GM18499 (cell line): ENCODE data around the gene TRPV4.
A peak's percentile ranks its signal among the peaks of the same experiment; 100 is the strongest.
"Not testable (repeated sequence)": the region's sequence is repeated elsewhere in the genome, so short reads cannot be mapped to it uniquely, and the experiment has no call there.

Experiments used
- ATAC-seq: cut with Tn5 transposase; IDR thresholded peaks from one replicate; pipeline ENCODE4 v1.9.1; 2021; ENCODE audit warnings: moderate number of reproducible peaks; ENCODE audit not compliant: insufficient read depth, unreplicated experiment

The TRPV4 gene

GRCh38 chr12:109833307-109834189 is at the start of gene TRPV4:
TSS of gene TRPV4 (minus strand) at chr12:109833398. CDS start at chr12:109814796, 18,602 bp downstream.
- ATAC-seq: no peak

- no peak for ATAC-seq
Measured at GRCh38 chr12:109881752-109882151, 48.6 kb upstream of the TRPV4 start.

GRCh38 chr12:109880938-109881337 is 47.7 kb upstream of the TRPV4 start:
- no peak for ATAC-seq

- ATAC-seq: peak; percentile 51
Measured at GRCh38 chr12:109880043-109880931, 47.1 kb upstream of the TRPV4 start, which contains the start of gene GLTP. TSS of gene GLTP (minus strand) at chr12:109880541. CDS start at chr12:109880374, 167 bp downstream.

GRCh38 chr12:109879351-109880042 is 46.3 kb upstream of the TRPV4 start:
- no peak for ATAC-seq

GRCh38 chr12:109878749-109879148 is 45.6 kb upstream of the TRPV4 start:
- no peak for ATAC-seq

GRCh38 chr12:109878247-109878625 is 45.0 kb upstream of the TRPV4 start:
- no peak for ATAC-seq

GRCh38 chr12:109877504-109878246 is 44.5 kb upstream of the TRPV4 start:
- no peak for ATAC-seq

- ATAC-seq: no peak
Measured at GRCh38 chr12:109876406-109876805, 43.2 kb upstream of the TRPV4 start.

- no peak for ATAC-seq
Measured at GRCh38 chr12:109875572-109876131, 42.5 kb upstream of the TRPV4 start.

- ATAC-seq: no peak
Measured at GRCh38 chr12:109873653-109874052, 40.5 kb upstream of the TRPV4 start.

- no peak for ATAC-seq
Measured at GRCh38 chr12:109871668-109872314, 38.6 kb upstream of the TRPV4 start.

GRCh38 chr12:109870648-109871047 is 37.5 kb upstream of the TRPV4 start:
- no peak for ATAC-seq

- ATAC-seq: no peak
Measured at GRCh38 chr12:109868182-109869051, 35.2 kb upstream of the TRPV4 start.

- ATAC-seq: no peak
Measured at GRCh38 chr12:109864916-109865315, 31.7 kb upstream of the TRPV4 start.

- no peak for ATAC-seq
Measured at GRCh38 chr12:109863847-109864712, 30.9 kb upstream of the TRPV4 start.

GRCh38 chr12:109862491-109862890 is 29.3 kb upstream of the TRPV4 start:
- not testable (repeated sequence) for ATAC-seq
